Ureter (tissue), 1 donor: Measurements from ENCODE around the gene DISC1. TPM values are rescaled to one million over a fixed set of nuclear protein-coding genes. Genes with fewer than 3 reads are reported as not detected.
"Not testable (repeated sequence)": the region's sequence is repeated elsewhere in the genome, so short reads cannot be mapped to it uniquely, and the experiment has no call there.

ENCODE experiments used
- DNase-seq: peaks from one replicate; pipeline ENCODE4 v3.0.0-alpha.2; 2020; ENCODE audit warnings: low spot score
- total RNA-seq: library from RNA; stranded (reverse); gene quantifications from one replicate; pipeline ENCODE4 v1.2.4, GENCODE V29; 2023
- donor health status: DM: yes; HTN: yes; CAD: no.

DISC1 gene
- total RNA-seq, 1 donor from 2014 or later, result 9.6 TPM

DNA sequence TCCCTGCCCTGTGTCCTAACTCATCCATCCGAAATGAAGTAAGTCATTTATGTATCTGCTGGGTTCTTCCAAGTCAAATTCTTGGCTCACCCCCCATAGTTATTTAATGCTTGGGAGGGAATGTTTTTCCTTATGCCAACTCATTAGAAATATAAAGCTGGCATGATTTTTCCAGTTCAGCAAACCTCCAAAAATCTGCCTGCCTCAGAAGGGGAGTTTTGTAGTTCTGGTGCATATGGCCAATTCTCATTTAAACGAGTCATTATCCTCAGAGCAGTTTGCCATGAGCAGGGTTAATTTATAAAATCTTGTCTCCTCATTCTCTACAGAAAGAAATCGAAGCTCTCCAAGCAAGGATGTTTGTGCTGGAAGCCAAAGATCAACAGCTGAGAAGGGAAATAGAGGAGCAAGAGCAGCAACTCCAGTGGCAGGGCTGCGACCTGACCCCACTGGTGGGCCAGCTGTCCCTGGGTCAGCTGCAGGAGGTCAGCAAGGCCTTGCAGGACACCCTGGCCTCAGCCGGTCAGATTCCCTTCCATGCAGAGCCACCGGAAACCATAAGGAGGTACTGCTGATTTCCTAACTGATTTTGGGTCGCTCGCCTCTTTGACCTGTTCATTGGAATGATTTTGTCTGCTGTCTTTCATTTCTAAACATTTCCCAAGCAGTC, 144.1 kb downstream of the DISC1 start:
- DNase-seq, result no peak

DNA sequence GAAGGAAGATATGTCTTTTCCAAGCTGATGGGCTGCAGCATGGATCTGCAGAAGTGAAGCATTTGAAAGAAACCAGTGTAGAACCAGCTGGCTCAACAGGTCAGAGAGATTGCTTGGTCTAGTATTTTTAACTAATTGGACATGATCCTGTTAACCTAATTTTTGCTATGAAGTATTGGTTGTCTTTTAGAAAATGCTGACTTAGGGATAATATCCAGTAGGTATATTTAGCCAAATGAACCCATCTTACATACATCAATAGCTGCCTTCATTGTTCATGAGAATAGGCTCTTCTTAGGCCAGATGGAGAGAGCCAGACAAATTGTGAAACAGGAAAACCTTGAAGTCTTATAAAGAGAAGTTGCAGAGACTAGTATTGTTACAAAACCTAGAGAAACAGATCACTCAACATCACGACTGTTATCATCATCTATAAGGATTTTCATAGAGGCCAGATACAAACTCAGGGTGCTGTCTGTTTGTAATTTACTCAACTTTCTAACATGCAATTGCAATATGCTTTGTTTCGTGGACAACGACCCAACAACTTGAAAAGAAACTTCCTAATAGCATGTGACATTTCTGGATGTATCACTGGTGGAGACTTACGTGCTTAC, 148.2 kb downstream of the DISC1 start:
- DNase-seq, result no peak

DNA sequence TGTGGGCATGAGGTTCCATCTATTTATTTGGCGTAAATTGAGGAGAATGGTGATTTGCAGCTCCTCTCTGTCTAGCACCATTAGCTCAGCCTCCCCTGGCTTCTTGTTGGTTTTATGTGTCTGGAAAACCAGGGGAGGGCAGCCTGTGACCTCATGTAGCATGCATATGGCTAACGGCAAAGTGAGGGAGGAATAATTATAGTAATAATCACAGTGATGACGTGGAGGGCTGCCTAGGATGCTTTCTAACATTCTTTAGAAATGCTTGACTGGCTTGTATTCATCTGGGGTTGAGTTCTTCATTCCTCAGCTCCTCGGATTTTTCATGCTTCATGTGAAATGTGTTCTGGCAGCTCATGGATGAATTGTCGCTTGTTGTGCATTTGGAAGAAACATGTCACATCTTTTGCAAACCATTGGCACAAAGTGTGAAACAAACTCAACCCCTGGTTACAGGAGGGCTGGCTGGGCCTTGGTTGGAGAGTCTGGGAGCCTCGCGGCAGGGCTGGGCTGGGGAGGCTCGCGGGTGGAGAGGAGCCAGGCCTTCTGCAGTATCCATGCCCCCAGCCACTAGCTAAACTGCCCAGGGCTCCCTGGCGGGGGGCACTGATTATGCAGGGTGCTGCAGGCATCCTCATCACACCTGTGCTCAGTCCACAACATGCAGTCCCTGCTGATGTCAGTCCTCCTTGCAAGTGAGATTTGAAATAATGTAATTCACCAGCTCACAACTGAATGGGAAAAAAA, 149.6 kb downstream of the DISC1 start:
- DNase-seq, result no peak

DNA sequence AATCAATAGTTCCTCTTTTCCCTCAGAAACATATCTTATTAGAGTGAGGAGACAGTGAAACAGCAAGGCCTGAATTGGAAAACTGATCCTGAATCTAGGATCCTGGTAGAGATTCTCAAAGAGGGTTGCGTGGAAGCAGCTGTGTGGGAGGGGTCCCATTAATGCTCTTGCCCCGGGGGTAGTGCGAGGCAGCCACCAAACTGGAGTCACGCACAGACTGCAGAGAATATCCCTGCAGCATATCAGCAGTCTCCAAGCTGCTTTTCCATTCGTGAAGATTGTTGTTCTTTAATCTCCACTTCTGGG, 150.1 kb downstream of the DISC1 start:
- no peak for DNase-seq

DNA sequence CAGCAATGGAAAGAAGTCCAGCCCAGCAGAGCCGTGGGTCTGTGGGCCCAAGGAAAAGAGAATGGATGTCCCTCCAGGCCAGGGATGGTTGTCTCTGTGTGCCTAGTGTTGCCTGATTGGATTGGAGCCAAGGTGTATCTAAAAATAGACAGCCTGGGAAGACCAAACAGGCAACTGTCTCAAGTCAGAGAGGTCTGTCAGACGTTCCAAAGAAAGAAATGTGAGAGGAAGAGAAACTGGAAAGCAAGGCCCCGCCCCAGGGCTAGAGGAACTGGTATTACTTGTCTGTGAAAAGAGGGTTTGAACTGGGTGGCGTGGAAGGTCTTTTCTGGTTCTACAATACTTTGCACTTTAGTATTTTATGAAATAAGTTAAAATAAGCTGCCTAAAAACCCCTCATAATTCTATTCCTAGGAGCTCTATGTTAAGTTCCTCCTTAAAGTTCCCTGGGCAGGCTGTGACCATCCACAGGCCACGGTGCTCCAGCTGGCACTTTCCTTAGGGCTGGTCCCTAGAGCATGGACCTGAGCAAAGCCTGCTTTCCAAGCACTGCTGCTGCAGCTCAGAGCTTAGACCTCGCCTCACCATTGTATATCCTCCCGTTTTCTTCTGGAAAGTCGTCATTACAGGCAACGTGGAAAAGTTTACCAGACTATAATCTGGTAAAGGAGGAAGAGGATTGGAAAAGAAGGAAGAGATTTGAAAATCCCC, 151.6 kb downstream of the DISC1 start:
- peak; percentile 74 for DNase-seq

DNA sequence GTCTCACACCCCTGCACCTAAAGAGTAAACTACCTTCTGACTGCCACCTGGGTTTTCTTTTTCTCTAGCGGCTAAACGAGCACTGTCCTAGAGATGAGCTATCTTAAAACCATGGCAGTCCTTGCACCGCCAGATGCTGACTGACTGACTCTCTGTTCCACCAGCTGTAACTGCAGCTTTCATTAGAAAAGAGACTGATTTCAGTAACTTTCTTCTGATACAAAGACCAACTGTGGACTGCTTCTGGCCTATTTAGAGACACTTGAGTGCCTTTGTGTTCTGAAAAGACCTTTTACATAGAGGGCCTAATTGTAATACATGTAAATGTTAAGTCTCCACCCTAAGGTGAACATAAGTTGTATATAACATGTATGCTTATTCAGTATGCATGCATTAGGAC, 152.5 kb downstream of the DISC1 start:
- no peak for DNase-seq

DNA sequence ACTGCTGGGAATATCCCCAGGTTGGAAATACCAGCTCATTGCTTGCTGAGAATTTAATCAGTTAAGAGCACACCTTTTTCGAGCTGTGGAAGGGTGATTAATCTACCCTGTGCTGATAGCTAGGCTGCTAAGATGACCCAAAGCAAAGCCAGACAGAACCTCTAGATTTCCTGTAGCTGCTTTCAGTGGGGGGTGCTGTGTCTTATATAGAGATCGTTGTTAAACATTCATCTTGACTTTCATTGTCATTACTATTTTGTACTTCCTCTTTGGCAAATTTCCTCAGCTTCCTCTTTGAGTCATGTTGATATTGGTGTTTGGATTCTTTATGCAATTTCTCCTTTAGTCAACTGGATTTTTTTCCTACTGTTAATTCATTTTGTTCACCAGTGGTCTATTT, 155.3 kb downstream of the DISC1 start:
- DNase-seq, result no peak

DNA sequence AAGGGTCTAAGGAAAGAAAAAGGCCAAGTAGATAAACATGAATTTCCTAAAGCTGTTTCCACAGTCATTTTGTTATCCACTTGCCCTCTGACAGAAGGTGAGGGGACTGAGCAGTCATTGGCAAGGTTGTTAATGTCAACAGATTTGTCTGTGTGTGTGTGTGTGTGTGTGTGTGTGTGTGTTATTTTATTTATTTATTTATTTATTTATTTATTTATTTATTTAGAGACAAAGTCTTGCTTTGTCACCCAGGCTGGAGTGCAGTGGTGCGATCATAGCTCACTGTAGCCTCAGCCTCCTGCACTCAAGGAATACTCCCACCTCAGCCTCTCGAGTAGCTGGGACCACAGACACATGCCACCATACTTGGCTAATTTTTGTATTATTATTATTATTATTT, 158.5 kb downstream of the DISC1 start:
- not testable (repeated sequence) for DNase-seq

DNA sequence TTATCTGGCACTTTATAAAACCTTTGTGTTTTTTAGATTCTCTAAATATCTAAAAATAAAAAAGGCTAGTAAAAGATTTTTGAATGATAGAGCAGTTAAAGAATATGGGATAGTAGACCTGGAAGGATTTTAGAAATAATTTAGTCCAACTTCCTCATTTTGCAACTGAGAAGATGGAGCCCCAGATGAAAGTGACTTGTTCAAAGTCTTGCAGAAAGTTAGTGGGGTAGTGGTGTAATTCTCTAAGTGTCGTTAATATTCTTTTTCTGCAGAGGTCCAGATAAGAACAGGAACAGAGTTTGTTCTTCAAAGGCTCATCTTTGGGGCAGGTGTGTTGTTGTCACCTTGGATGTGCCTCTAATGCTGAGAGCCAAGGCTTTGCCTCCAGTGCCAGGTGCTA, 159.5 kb downstream of the DISC1 start:
- no peak for DNase-seq

DNA sequence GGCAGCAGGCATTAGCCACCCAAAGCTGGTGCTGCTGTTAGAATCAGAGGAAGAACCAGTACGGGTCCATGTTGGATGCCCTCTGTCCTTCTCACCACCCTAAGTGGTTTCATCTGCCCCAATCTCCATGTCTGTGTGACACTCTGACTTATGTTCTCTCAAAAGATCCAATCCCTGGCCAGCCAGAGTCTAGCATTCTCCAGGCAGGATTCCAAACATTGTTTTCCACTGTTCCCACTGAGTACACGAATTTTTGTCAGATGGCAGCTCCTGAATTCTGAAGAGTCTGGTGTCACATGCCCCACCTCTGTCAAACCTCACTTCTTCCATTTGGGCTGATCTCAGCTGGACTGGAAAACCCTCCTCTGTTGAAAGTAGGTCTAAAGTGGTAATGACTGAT, 166.0 kb downstream of the DISC1 start:
- DNase-seq, result no peak

DNA sequence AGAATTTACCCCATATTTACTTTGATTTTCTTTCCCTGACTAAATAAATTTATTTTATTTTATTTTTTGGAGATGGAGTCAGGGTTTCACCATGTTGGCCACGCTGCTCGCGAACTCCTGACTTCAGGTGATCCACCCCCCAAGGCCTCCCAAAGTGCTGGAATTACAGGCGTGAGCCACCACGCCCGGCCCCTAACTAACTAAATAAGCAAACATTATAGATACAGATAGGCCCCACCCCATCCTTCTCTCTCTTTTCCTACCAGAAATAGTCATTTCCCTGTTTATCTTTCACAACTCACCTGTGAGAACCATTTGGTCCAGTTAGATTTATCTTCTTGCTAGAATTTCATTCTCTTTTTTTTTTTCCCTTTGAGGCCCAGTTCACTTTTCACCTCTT, 167.3 kb downstream of the DISC1 start:
- no peak for DNase-seq

DNA sequence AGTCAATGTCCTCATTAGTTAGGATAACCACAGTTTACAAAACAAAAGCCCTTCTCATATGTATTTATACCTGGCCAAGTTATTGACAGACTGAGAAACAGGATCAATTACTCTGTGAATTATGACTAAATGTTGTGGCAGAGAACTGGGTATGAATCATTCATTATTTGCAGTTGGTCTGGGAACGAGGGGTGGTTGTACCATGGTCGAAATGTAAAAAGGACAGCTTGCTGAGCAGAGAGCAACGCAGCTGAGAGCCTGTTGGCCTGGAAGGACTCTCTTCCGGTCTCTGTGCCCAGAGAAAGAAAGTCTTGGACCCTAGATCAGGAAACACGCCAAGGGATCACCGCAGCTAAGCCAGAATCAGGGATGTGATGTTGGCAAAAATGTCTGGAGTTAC, 169.6 kb downstream of the DISC1 start:
- no peak for DNase-seq

DNA sequence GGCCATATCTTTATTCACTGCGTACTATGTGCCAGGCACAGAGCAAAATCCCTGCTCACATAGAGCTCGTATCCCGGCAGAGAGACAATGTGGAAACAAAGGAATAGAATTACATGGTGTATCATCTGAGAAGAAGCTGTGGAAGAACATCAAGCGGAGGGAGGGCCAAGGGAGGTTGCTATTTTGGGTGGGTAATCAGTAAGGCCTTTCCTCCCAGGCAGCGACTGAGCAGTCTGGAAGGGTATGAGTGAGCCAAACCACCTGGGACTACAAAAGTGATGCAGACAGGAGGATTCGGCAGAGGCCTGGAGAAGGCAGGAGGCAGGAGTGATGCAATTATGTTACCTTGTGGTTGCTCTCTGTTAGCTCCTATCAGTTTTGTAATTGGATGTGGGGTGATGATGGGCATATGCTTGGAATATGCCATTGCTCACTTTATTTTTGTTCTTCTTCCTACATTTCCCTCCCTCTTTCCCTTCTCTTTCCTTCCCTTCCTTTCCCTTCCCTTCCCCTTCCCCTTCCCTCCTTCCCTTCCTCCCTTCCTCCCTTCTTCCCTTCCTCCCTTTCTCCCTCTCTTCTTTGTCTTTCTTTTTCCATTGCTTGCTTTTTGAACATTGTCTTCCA, 172.9 kb downstream of the DISC1 start:
- DNase-seq, result no peak

DNA sequence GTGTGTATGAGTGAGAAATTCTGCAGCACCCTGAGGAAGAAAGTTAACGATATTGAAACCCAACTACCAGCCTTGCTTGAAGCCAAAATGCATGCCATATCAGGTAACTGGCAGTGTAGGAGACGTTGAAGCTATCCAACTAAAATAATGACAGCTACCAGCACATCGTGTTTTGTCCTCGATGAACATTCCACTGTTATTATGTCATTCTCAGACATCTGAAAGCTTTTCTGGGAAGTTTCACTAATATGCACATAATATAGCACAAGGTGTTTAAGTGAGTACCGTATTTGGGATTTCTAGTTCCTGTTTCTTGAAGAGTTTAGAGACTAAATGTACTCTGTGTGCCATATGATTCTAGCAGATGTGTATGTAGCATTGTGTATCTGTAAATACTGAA, 173.5 kb downstream of the DISC1 start:
- DNase-seq, result no peak

DNA sequence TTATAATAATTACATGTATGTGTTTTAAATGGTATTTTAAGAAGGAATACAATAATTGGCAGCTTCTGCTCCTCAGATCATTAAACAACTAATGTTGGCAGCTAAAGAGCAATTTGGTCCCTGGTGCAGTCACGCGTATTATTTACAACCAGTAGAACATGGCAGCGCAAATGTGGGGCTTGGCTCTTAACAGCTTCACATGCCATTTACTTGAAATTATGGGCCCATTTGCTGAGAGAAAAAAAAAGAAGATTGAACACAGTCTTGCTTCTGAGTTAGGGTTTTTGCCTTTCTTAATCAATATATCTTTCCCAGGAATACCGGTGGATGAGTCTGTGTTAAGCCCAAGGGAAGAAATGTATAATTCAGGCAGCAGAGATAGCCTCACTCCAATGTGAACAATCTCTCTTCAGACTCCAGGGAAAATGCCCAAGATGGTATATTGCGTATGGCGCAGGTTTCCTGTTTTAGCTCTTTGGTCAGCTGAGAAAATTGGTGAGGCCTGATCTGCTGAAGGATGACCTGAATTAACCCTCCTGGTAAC, 174.5 kb downstream of the DISC1 start:
- no peak for DNase-seq

DNA sequence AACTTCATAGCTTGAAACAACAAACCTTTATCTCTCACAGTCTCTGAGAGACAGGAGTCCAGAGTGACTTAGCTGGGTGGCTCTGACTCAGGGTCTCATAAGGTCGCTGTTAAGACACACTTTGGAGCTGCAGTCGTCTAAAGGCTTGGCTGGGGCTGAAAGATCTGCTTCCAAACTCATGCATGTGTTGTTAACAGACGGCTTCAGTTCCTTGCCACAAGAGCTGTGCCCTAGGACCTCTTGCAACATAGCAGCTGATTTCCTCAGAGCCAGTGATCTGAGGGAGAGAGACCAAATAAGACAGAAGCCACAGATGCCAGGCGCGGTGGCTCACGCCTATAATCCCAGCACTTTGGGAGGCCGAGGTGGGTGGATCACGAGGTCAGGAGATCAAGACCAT, 176.8 kb downstream of the DISC1 start:
- no peak for DNase-seq

DNA sequence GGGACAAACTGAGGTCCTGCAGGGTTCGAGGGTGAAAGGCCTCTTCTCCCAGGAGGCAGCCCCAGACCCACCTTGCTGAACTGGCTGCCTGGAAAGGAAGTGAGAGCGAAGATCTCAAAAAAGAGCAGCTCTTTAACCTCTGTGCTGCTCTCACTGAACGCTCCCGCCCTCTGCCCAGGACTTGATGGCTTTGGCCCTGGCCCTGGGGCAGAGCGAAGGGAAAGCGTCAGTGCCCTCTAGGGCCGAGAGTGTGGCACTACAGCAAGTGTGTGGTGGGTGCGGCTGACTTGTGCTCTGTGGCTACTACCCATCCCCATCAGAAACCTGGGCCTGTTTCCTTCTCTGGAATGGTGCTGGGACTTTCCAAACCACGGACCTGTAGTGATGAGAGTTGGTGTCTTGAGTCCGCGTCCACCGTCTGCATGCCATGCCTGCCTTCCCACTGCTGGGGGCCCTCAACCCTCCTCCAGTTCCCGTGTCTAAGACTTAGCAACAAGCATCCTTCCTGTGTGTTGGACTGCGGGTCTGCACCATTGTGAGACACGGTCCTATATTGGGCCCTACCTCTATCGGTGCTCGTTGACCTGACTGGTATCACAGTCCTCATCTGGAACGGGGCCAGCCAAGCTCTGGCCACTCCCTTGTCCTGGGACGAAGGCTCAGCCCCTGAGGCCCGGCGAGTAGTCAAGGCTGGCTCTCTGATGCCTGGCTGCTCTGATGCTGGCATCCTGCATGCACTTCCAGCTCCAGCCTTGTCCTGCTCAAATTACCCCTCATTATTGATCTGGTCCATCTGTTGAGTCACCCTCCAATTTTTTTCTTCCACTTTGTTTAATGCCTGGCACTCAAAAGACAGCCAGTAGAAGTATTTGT, 180.3 kb downstream of the DISC1 start:
- peak; percentile 59 for DNase-seq

DNA sequence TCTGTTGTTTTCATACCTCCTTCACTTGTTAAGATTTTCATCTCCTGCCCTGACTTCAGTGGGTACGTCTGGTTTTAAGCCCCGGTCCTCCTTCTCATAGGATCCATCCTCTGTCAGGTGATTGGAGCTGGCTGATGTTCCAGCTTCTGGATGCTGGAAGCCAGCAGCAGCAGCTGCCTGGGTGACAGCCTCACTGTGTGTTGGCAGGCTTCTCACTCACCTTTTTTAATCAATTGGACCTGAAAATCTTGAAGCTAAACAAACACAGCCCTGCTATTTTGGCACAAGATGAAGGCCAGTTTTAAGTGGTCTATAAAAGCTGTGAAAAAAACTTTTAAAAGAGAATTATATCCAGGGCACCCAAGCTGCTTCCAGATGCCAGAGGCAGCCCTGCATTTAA, 181.0 kb downstream of the DISC1 start:
- no peak for DNase-seq

DNA sequence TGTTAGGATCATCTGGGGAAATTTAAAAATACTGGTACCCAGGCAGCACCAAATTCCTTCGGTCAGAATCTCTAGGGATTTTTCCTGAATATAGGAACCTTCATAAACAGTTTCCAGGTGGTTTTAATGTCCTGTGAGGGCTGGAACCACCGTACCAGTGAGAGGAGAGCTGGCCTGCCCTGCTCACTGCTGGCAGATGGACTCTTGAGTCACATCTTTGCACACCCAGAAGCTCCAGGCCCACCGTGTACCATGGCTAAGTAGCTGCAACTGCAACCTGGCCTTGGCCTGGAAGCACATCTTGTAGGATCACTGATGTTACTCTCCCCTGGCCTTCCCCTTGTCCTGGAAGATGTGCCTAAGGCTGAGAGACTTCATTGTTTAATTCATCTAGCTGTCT, 181.5 kb downstream of the DISC1 start:
- DNase-seq, result no peak

DNA sequence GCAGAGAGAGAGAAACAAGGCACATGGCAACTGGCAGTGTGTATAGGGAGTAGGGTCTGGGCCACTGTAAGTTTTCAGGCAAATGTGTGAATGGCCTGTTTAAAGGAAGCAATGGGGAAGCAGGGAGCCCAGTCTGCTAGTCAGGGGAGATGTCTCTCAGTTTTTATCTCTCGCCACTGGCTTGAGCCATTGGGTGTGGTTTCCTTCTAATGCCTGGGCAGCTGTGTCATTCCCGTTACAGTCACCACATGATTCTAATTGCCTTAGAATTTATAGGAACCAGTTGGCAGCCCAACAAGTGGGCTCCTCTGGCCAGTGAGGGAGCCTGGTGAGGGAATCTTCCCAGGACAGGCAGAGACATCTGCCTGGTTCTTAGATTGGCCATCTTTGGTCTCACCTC, 182.4 kb downstream of the DISC1 start:
- no peak for DNase-seq

DNA sequence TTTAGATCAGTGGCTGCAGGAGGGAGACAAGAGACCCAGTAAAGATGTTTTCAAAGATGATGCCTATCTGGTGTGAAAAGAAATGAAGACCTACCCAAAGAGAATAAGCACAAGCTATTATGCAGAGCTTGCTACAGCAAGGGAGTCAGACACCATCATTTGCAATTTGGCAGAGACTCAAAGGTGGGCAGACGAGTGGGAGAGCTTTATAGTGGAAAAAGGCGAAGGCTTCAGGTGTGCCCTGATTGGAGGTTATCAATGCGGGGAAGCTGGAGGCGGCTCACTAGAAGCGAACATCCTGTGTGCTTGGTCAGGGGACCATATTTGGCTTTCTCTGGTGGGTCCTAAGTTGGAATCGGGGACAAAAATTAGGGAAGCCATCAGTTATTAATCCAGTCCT, 183.8 kb downstream of the DISC1 start:
- no peak for DNase-seq
